Islet of Langerhans (tissue), 1 donor: ENCODE data around the gene PRRC2C.
"Not testable (repeated sequence)": the region's sequence is repeated elsewhere in the genome, so short reads cannot be mapped to it uniquely, and the experiment has no call there.

Experiments
- FAIRE-seq: peaks from one replicate; lab custom pipeline; 2011; peaks lifted over from hg19 to GRCh38; lab: Jason Lieb, UNC

PRRC2C gene

GRCh38 chr1:171585715-171586114 lies 100.4 kb downstream of the PRRC2C start:
- no peak for FAIRE-seq

- FAIRE-seq, result no peak
Measured at GRCh38 chr1:171588230-171588629, 102.9 kb downstream of the PRRC2C start.

- no peak for FAIRE-seq
Measured at GRCh38 chr1:171590022-171590421, 104.7 kb downstream of the PRRC2C start.

GRCh38 chr1:171595324-171595723 lies 110.0 kb downstream of the PRRC2C start:
- no peak for FAIRE-seq

GRCh38 chr1:171596119-171596518 lies 110.8 kb downstream of the PRRC2C start:
- no peak for FAIRE-seq

GRCh38 chr1:171596705-171597104 lies 111.4 kb downstream of the PRRC2C start:
- FAIRE-seq, result no peak

- FAIRE-seq, result no peak
Measured at GRCh38 chr1:171597203-171597602, 111.9 kb downstream of the PRRC2C start.

- FAIRE-seq, result not testable (repeated sequence)
Measured at GRCh38 chr1:171600310-171600709, 115.0 kb downstream of the PRRC2C start.

GRCh38 chr1:171600862-171601261 lies 115.5 kb downstream of the PRRC2C start:
- FAIRE-seq, result no peak

GRCh38 chr1:171603042-171603441 lies 117.7 kb downstream of the PRRC2C start:
- not testable (repeated sequence) for FAIRE-seq

- no peak for FAIRE-seq
Measured at GRCh38 chr1:171606402-171606941, 121.1 kb downstream of the PRRC2C start.

GRCh38 chr1:171610385-171610784 lies 125.1 kb downstream of the PRRC2C start:
- no peak for FAIRE-seq

- FAIRE-seq, result no peak
Measured at GRCh38 chr1:171611306-171611705, 126.0 kb downstream of the PRRC2C start.

- FAIRE-seq, result no peak
Measured at GRCh38 chr1:171613282-171613681, 128.0 kb downstream of the PRRC2C start.

- not testable (repeated sequence) for FAIRE-seq
Measured at GRCh38 chr1:171615122-171615906, 130.0 kb downstream of the PRRC2C start.

GRCh38 chr1:171616586-171616985 lies 131.3 kb downstream of the PRRC2C start:
- FAIRE-seq, result no peak

GRCh38 chr1:171622152-171622462 lies 136.8 kb downstream of the PRRC2C start, which contains the start of gene MYOCOS:
TSS of gene MYOCOS (plus strand) at chr1:171622243. CDS start at chr1:171623884, 1,641 bp downstream.
- no peak for FAIRE-seq

- FAIRE-seq, result no peak
Measured at GRCh38 chr1:171623651-171624331, 138.5 kb downstream of the PRRC2C start.

GRCh38 chr1:171625225-171625624 lies 139.9 kb downstream of the PRRC2C start:
- FAIRE-seq, result no peak

- no peak for FAIRE-seq
Measured at GRCh38 chr1:171627020-171627419, 141.7 kb downstream of the PRRC2C start.

- no peak for FAIRE-seq
Measured at GRCh38 chr1:171628225-171628624, 142.9 kb downstream of the PRRC2C start.

- FAIRE-seq, result no peak
Measured at GRCh38 chr1:171635661-171636060, 150.3 kb downstream of the PRRC2C start.

- FAIRE-seq, result no peak
Measured at GRCh38 chr1:171636141-171636540, 150.8 kb downstream of the PRRC2C start.
